DND-41 (cell line): ENCODE measurements around the gene KIFAP3.

Experiments
- ATAC-seq: fragments of 200-7000 bp; cut with Tn5 transposase; 3 replicates; pipeline ENCODE4 v1.9.1; 2021; ENCODE audit warnings: low read depth; ENCODE audit not compliant: insufficient read depth
- DNase-seq: peaks from one replicate; pipeline ENCODE4 v3.0.0-alpha.2; 2020
- H2AFZ ChIP-seq: 2 replicates; pipeline ENCODE4 v1.6.0; 2012; ENCODE audit warnings: low read depth, low read length
- H3K27ac ChIP-seq: 2 replicates; pipeline ENCODE4 v1.5.1; 2012; ENCODE audit warnings: low read length, inconsistent platforms
- H3K27me3 ChIP-seq: fragments of 200-600 bp; sonication (generic); 2 replicates; pipeline ENCODE4 v1.6.0; 2012; ENCODE audit warnings: low read length, mild to moderate bottlenecking, inconsistent platforms; ENCODE audit not compliant: insufficient read depth, poor library complexity
- H3K36me3 ChIP-seq: 2 replicates; pipeline ENCODE4 v1.5.1; 2012; ENCODE audit warnings: low read length, inconsistent platforms; ENCODE audit not compliant: insufficient read depth
- H3K4me1 ChIP-seq: 2 replicates; pipeline ENCODE4 v1.5.1; 2012; ENCODE audit warnings: mild to moderate bottlenecking, low read length; ENCODE audit not compliant: insufficient read depth
- H3K4me2 ChIP-seq: 2 replicates; pipeline ENCODE4 v1.6.0; 2012; ENCODE audit warnings: mild to moderate bottlenecking, moderate library complexity, low read length, inconsistent platforms; ENCODE audit not compliant: insufficient read depth
- H3K4me3 ChIP-seq, 2 experiments: fragments of 200-600 bp in 1 of 2; shearing (Covaris generic) in 1 of 2; 2 replicates each; pipeline ENCODE4 v1.5.1; 2012 to 2016; ENCODE audit warnings: inconsistent platforms in 2 of 2, low read length in 2 of 2, mild to moderate bottlenecking in 2 of 2, low read depth in 1 of 2, moderate library complexity in 1 of 2
- H3K79me2 ChIP-seq: 2 replicates; pipeline ENCODE4 v1.6.0; 2012; ENCODE audit warnings: low read length, inconsistent platforms; ENCODE audit not compliant: insufficient read depth
- H3K9ac ChIP-seq: 2 replicates; pipeline ENCODE4 v1.6.0; 2012; ENCODE audit warnings: low read depth, mild to moderate bottlenecking, inconsistent platforms, low read length, moderate library complexity
- H3K9me3 ChIP-seq: 2 replicates; pipeline ENCODE4 v1.5.1; 2012; ENCODE audit warnings: low read length, moderate library complexity, mild to moderate bottlenecking, inconsistent platforms; ENCODE audit not compliant: insufficient read depth, severe bottlenecking
- H4K20me1 ChIP-seq: 2 replicates; pipeline ENCODE4 v1.6.0; 2012; ENCODE audit warnings: low read length; ENCODE audit not compliant: insufficient read depth
- EZH2 ChIP-seq: IDR thresholded peaks from 3 replicates; pipeline ENCODE4 v1.6.1; 2012; ENCODE audit warnings: borderline replicate concordance, low read depth, mild to moderate bottlenecking, moderate library complexity, low read length, inconsistent platforms; ENCODE audit not compliant: severe bottlenecking
- TF ChIP-seq, protein P1 (sequence below): IDR thresholded peaks from 2 replicates; pipeline ENCODE4 v1.5.1; 2012; ENCODE audit warnings: borderline replicate concordance, low read length, moderate library complexity, mild to moderate bottlenecking; ENCODE audit not compliant: poor library complexity, severe bottlenecking; ENCODE audit errors: extremely low read depth

KIFAP3 gene

DNA sequence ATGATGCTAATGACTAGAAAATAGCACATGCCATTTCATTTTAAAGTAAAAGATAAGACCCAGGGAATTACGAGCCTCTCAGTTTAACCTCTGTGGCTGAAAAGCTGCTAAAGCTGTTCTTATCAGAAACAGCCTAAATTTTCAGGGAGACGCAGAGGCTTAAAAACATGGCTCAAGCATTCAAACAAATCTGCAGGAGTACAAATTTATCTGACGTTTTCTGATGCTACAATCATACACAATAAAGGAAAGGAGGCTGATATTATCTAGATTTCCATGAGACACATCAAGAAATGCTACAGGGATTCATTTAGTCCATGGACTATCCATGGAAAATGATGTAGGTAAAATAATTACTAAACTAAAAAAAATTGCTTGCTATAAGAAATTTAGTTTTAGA is 115.5 kb downstream of the KIFAP3 start:
- Histone ChIP-seq H3K36me3 (no peaks in the 10 kb centered on the region), H3K4me1 (no peaks in the 10 kb centered on the region), H3K9ac (no peak overlapping the region), H3K4me3 (no peak overlapping the region), H3K4me2 (no peak overlapping the region), H3K27me3 (no peaks in the 10 kb centered on the region), H3K9me3 (no peaks in the 10 kb centered on the region), H2AFZ (no peak overlapping the region), H3K79me2 (no peaks in the 10 kb centered on the region), H3K27ac (no peak overlapping the region), H4K20me1 (no peaks in the 10 kb centered on the region)
- no peak for ATAC-seq
- TF ChIP-seq EZH2: no peak
- TF ChIP-seq, protein P1, sequence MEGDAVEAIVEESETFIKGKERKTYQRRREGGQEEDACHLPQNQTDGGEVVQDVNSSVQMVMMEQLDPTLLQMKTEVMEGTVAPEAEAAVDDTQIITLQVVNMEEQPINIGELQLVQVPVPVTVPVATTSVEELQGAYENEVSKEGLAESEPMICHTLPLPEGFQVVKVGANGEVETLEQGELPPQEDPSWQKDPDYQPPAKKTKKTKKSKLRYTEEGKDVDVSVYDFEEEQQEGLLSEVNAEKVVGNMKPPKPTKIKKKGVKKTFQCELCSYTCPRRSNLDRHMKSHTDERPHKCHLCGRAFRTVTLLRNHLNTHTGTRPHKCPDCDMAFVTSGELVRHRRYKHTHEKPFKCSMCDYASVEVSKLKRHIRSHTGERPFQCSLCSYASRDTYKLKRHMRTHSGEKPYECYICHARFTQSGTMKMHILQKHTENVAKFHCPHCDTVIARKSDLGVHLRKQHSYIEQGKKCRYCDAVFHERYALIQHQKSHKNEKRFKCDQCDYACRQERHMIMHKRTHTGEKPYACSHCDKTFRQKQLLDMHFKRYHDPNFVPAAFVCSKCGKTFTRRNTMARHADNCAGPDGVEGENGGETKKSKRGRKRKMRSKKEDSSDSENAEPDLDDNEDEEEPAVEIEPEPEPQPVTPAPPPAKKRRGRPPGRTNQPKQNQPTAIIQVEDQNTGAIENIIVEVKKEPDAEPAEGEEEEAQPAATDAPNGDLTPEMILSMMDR: no peak
- no peak for DNase-seq

DNA sequence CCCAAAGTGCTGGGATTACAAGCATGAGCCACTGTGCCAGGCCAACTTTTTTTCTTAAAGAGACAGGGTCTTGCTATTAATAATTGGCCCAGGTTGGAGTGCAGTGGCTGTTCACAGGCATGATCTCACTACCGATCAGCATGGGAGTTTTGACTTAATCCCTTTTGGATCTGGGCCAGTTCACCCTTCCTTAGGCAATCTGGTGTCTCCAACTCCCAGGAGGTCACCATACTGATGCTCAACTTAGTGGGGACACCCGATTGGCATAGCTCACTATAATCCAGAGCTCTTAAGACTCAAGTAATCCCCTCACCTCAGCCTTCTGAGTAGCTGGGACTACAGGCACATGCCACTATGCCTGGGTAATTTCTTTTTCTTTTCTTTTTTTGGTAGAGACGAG is 116.6 kb downstream of the KIFAP3 start:
- Histone ChIP-seq H3K9me3 (no peaks in the 10 kb centered on the region), H3K79me2 (no peaks in the 10 kb centered on the region), H3K27me3 (no peaks in the 10 kb centered on the region), H3K27ac (no peak overlapping the region), H4K20me1 (no peaks in the 10 kb centered on the region), H3K36me3 (no peaks in the 10 kb centered on the region), H2AFZ (no peak overlapping the region), H3K4me1 (no peaks in the 10 kb centered on the region), H3K4me3 (no peak overlapping the region), H3K9ac (no peak overlapping the region), H3K4me2 (no peak overlapping the region)
- TF ChIP-seq EZH2: no peak
- TF ChIP-seq, protein P1: no peak
- no peak for DNase-seq
- no peak for ATAC-seq

DNA sequence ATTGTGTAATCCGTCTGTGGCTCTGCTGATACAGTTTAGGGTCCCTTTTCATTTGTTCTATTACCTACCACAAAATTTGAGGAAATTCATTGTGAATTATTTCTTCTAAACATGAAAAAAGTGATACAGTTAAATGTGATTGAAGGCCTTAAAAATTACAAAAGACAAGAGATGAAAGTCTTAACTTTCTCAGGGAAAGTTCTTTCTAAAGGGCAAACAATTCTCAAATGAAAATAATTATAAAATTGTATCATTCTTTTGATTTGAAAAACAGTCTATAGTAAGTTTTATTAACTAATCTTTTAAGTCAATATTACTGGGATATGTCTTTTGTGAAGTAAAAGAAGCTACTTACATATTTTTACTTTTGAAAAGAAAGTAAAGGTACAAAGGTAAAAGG is 123.4 kb downstream of the KIFAP3 start:
- no peaks in the 10 kb centered on the region for H3K36me3 ChIP-seq
- no peaks in the 10 kb centered on the region for H3K9me3 ChIP-seq
- no peak for DNase-seq

More for the DNA sequence above, 123.4 kb downstream of the KIFAP3 start:
- ATAC-seq: no peak
- TF ChIP-seq, protein P1: no peak
- TF ChIP-seq EZH2: no peak
- Histone ChIP-seq H3K9ac (no peak overlapping the region), H4K20me1 (no peaks in the 10 kb centered on the region), H3K4me3 (no peak overlapping the region), H3K79me2 (no peaks in the 10 kb centered on the region), H3K27ac (no peak overlapping the region), H3K4me1 (no peaks in the 10 kb centered on the region), H3K27me3 (no peaks in the 10 kb centered on the region), H3K4me2 (no peak overlapping the region), H2AFZ (no peak overlapping the region)
